Fibroblast of peridontal ligament (primary cell): Measurements from ENCODE around the gene ATG14.
"Not testable (repeated sequence)": the region's sequence is repeated elsewhere in the genome, so short reads cannot be mapped to it uniquely, and the experiment has no call there.

Source experiments
- DNase-seq: peaks from one replicate; pipeline ENCODE4 v3.0.0-alpha.2; 2010; ENCODE audit errors: extremely low read depth

ATG14 gene

GRCh38 chr14:55351111-55351510 lies 60.5 kb downstream of the ATG14 start:
- no peak for DNase-seq

- DNase-seq, result no peak
Observed at GRCh38 chr14:55350461-55350860, 61.2 kb downstream of the ATG14 start.

GRCh38 chr14:55349565-55349964 lies 62.1 kb downstream of the ATG14 start:
- no peak for DNase-seq

GRCh38 chr14:55348766-55349453 lies 62.7 kb downstream of the ATG14 start:
- DNase-seq, result no peak

- no peak for DNase-seq
Observed at GRCh38 chr14:55347748-55348147, 63.9 kb downstream of the ATG14 start.

- DNase-seq, result no peak
Observed at GRCh38 chr14:55347040-55347439, 64.6 kb downstream of the ATG14 start.

- DNase-seq, result not testable (repeated sequence)
Observed at GRCh38 chr14:55344582-55345163, 67.0 kb downstream of the ATG14 start.

- no peak for DNase-seq
Observed at GRCh38 chr14:55341781-55342180, 69.8 kb downstream of the ATG14 start.

GRCh38 chr14:55340482-55340881 lies 71.1 kb downstream of the ATG14 start:
- no peak for DNase-seq

- DNase-seq, result no peak
Observed at GRCh38 chr14:55339770-55340169, 71.9 kb downstream of the ATG14 start.

GRCh38 chr14:55336691-55337090 lies 74.9 kb downstream of the ATG14 start:
- DNase-seq, result no peak

- DNase-seq, result peak; percentile 27
Observed at GRCh38 chr14:55336162-55336561, 75.5 kb downstream of the ATG14 start.

- peak; percentile 28 for DNase-seq
Observed at GRCh38 chr14:55333711-55334485, 77.7 kb downstream of the ATG14 start.

GRCh38 chr14:55332654-55333570 lies 78.7 kb downstream of the ATG14 start:
- DNase-seq, result no peak

- peak; percentile 62 for DNase-seq
Observed at GRCh38 chr14:55329999-55330710, 81.5 kb downstream of the ATG14 start.

- peak; percentile 59 for DNase-seq
Observed at GRCh38 chr14:55328317-55328716, 83.3 kb downstream of the ATG14 start.

- no peak for DNase-seq
Observed at GRCh38 chr14:55327179-55327578, 84.5 kb downstream of the ATG14 start.

- no peak for DNase-seq
Observed at GRCh38 chr14:55324812-55325211, 86.8 kb downstream of the ATG14 start.

- no peak for DNase-seq
Observed at GRCh38 chr14:55323910-55324309, 87.7 kb downstream of the ATG14 start.

- no peak for DNase-seq
Observed at GRCh38 chr14:55318694-55319093, 92.9 kb downstream of the ATG14 start.
